Body of pancreas (tissue), 4 donors: ENCODE results near the gene TNFAIP8L3.

Source experiments
- POLR2A ChIP-seq, 3 donors: fragments of 450-650 bp; IDR thresholded peaks; one replicate each; pipeline ENCODE4 v1.6.1; 2016; ENCODE audit warnings: antibody characterized with exemption in 3 of 3, mild to moderate bottlenecking in 2 of 3
- TF ChIP-seq, protein P1 (sequence below), 7 experiments: fragments of 450-650 bp in 4 of 7; fragments of 200-600 bp in 3 of 7; sonication (generic) in 3 of 7; IDR thresholded peaks; one replicate each; pipeline ENCODE4 v1.5.1; 2016 to 2019; ENCODE audit warnings: antibody characterized with exemption in 7 of 7

DNA sequence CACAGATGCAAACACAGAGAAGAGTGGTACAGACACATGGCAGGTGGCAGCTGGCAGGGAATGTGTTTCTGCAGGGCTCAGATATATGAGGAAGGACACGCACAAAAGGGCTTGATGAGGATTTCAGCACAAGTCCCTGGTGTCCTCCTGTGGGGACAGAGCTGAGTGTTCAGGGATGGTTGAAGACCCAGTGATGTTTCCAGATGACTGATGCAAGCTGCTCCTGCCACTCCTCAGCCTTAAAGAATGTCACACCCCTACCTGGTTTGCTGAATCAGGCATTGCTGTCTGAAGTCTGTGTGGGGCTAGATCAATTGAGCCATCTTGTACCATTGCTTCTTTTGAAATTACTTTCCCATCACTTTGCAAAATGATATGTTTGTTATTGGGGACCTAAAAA, 40.2 kb downstream of the TNFAIP8L3 start:
- no peak for TF ChIP-seq POLR2A (IDR thresholded peaks at IDR 0.05)
- TF ChIP-seq, protein P1, sequence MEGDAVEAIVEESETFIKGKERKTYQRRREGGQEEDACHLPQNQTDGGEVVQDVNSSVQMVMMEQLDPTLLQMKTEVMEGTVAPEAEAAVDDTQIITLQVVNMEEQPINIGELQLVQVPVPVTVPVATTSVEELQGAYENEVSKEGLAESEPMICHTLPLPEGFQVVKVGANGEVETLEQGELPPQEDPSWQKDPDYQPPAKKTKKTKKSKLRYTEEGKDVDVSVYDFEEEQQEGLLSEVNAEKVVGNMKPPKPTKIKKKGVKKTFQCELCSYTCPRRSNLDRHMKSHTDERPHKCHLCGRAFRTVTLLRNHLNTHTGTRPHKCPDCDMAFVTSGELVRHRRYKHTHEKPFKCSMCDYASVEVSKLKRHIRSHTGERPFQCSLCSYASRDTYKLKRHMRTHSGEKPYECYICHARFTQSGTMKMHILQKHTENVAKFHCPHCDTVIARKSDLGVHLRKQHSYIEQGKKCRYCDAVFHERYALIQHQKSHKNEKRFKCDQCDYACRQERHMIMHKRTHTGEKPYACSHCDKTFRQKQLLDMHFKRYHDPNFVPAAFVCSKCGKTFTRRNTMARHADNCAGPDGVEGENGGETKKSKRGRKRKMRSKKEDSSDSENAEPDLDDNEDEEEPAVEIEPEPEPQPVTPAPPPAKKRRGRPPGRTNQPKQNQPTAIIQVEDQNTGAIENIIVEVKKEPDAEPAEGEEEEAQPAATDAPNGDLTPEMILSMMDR (IDR thresholded peaks at IDR 0.05): no peak
